Activated T-helper 9 cell treated with anti-CD3 and anti-CD28 coated beads, Interleukin-2, amount 50 U/mL, for 16 hours (primary cell): ENCODE data around the gene GALNT4.

Source experiments
- DNase-seq: peaks from one replicate; pipeline ENCODE4 v3.0.0-alpha.2; 2020; ENCODE audit warnings: low read depth

GALNT4 gene

GRCh38 chr12:89529738-89530137, 5.1 kb upstream of the GALNT4 start:
- DNase-seq: no peak

- DNase-seq: no peak
Observed at GRCh38 chr12:89528434-89528833, 3.8 kb upstream of the GALNT4 start.

GRCh38 chr12:89525824-89526770, 1.5 kb upstream of the GALNT4 start, which contains the start of gene POC1B:
Gene POC1B (minus strand): TSS chr12:89526047. CDS start chr12:89525895, 152 bp downstream.
- DNase-seq: peak; percentile 57

GRCh38 chr12:89525305-89525823, 768 bp upstream of the GALNT4 start:
- peak; percentile 19 for DNase-seq

GRCh38 chr12:89523843-89524540, 604 bp downstream of the GALNT4 start:
- no peak for DNase-seq

DNA sequence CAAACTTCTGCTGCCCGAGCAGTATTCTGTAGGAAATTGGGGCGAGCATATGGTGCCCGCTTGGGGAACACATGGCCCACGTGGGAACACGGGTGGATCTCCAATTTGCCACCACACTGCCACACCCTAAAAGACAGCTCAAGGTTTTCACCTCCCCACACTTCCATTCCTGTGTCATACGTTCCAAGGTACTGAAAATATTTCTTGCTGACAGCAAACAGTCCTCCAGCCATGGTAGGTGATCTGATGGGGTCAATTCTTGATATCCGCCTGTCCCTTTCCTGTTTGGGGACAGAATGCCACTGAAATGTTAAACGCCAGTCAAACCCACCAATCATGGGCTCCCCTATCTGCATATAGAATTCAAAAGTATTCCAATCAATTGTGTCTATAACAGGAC, 1.2 kb downstream of the GALNT4 start:
- no peak for DNase-seq

GRCh38 chr12:89521364-89522223, 3.0 kb downstream of the GALNT4 start:
- no peak for DNase-seq

- DNase-seq: no peak
Observed at GRCh38 chr12:89517720-89518119, 6.9 kb downstream of the GALNT4 start.

DNA sequence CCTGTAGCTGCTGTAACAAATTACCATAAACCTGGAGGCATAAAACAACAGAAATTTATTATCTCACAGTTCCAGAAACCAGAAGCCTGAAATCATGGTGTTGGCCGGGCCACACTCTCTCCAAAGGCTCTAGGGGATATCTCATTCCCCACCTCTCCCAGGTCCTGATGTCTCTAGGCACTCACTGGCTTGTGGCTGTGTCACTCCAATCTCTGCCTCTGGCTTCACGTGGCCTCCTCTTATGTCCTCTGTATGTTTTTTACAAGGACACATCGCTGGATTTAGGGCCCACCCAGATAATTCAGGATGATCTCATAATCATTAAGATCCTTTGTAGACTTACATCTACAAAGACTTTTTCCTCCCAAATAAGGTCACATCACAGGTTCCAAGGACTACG, 8.0 kb downstream of the GALNT4 start:
- no peak for DNase-seq

DNA sequence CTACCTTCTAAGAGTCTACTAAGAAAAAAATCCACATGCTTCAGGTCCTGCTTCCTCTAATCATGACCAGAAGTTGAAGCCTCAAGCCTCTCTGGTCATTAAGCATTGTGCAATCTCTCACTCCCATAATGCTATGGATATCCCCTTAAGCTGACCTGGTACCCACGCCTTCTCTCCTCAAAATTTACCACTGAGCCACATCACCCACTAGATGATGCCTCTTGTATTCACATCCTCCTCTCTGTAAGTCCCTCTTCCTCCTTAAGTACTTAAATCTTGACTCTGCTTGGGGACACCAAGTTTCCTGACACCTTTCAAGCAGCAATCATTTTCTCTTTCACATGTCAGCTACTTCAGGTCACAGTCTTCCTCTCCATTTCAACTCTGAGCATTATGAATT, 9.8 kb downstream of the GALNT4 start:
- no peak for DNase-seq

GRCh38 chr12:89513544-89513943, 11.1 kb downstream of the GALNT4 start:
- no peak for DNase-seq

DNA sequence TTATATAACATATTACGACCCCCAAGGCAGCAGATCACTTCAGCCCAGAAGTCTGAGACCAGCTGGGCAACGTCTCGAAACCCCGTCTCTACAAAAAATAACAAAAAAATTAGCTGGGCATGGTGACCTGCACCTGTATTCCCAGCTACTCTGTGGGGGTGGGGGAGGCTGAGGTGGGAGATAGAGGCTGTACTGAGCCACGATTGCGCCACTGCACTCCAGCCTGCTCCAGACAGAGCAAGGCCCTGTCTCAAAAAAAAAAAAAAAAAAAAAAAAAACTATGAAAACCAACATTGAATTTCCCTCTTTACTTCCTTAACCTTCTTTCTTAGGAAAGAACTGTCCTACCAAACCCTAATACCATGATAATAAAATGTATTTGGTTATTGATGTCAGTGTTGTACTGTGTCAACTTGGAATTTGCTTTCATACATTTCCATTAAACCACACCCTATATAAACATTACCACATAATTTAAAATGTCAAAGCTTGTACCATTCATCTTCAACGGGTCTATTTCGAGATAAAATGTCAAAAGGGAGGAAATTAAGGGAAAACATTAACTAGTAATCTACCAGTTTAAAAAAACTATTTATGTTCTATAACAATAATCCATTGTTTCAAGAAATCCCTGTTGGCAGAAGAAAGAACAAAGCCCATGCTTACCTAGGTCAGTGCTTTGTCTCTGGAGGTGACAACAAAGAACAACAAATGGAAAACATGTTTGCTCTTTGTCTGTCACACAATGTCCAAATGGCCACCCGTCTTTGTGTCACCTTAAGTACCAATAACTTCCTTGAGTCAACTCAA, 17.4 kb downstream of the GALNT4 start:
- no peak for DNase-seq

DNA sequence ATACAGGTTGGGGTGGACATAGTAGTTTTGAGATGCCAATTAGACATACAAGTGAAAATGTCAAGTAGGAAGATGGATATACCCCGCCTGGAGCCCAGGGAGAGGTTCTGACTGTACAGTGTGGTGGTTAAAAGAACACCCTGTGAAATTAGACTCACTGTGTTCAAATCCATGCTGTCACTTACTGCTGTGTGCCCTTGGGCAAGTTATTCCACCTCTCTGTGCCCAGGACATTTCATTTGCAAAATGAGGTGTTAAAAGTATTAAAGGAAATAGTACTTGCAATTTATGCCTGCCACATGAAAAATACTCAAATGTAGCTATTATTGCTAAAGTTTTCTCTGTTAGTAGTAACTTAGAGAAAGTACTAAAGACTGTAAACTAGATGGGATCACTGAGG, 18.5 kb downstream of the GALNT4 start:
- DNase-seq: no peak

DNA sequence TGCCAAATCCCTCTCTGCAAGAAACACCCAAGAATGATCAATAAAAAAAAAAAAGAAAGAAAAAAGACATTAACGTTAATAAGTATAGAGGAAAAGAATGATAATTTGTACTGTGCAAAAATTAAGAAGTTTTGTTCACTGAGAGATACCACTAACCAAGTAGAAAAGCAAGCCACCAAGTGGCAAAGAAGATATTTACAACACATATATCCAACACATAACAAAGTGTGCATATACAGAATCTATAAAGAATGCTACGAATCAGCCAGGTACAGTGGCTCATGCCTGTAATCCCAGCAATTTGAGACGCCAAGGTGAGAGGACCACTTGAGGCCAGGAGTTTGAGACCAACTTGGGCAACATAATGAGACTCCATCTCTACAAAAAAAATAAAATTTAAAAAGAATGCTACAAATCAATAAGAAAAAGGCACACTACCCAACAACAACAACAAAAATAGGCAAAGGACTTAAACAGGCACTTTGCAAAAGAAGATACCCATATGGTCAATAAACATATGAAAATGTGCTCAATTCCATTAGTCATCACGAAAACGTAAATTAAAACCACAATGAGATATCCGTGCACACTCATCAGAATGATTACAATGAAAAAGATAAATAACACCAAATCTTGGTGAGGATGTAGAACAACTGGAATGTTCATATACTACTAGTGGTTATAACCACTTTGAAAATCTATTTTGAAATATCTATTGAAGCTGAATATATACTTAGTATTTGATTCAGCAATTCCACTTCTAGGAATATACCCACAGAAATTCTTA, 19.8 kb downstream of the GALNT4 start:
- no peak for DNase-seq

- no peak for DNase-seq
Observed at GRCh38 chr12:89501793-89502192, 22.8 kb downstream of the GALNT4 start.

GRCh38 chr12:89499857-89500256, 24.7 kb downstream of the GALNT4 start:
- DNase-seq: no peak

DNA sequence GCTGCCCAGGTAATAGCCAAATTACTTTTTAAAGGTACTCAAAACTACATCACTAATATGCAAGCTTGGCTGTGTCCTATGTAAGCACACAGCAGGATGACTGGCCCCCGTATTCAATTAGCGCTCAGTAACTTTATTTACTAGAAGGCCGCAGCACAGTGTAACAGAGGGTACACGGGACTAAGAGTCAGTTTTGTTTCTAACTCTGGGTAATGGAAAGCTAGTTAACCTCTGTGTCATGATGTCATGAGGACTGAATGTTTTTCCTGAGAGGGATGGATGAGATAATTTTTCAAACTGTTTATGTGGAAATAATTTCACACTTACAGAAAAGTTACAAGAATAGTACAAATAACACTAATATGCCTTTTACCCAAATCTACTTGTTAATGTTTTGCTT, 27.1 kb downstream of the GALNT4 start:
- DNase-seq: no peak

DNA sequence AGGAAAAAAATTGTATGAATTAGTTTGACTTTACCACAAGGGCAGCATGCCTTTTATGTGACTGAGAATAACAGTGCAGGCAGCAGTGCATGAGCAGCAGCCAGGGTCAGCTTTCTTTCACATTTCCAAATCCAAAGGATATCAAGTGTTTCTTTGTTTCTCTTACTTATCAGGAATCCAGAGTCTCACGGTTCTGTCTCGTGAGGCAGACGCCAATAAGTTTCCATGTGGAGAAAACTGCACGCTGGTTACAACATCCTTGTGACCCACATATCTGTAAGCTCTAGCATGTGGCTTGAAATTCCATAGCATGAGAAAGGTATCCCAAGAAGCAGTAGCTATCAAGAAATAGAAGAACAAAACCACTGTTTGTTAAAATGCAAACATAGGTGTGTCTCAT, 27.6 kb downstream of the GALNT4 start:
- no peak for DNase-seq

- peak; percentile 9 for DNase-seq
Observed at GRCh38 chr12:89494411-89495231, 30.0 kb downstream of the GALNT4 start.
